GM19467 (cell line): Measurements from ENCODE around the gene PRND.
"Not testable (repeated sequence)": the region's sequence is repeated elsewhere in the genome, so short reads cannot be mapped to it uniquely, and the experiment has no call there.

Source experiments
- ATAC-seq: cut with Tn5 transposase; IDR thresholded peaks from one replicate; pipeline ENCODE4 v1.9.1; 2021; ENCODE audit warnings: mild to moderate bottlenecking, moderate library complexity; ENCODE audit not compliant: unreplicated experiment

The PRND gene

DNA sequence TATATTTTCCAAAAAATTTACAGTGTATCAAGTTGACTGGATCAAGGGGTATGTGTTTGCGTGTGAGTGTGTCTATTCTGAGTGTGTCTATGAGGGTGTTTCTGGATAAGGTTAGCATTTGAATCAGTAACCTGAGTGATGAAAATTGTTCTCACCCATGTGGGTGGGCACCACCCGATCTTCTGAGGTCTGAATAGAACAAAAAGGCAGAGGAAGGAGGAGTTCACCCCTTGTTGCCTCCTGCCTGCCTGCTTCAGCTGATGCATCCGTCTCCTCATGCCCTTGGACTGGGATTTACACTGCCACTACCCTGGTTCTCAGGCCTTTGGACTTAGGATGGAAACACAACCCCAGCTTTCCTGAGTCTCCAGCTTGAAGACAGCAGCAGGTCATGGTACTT is 13.7 kb upstream of the PRND start:
- no peak for ATAC-seq

DNA sequence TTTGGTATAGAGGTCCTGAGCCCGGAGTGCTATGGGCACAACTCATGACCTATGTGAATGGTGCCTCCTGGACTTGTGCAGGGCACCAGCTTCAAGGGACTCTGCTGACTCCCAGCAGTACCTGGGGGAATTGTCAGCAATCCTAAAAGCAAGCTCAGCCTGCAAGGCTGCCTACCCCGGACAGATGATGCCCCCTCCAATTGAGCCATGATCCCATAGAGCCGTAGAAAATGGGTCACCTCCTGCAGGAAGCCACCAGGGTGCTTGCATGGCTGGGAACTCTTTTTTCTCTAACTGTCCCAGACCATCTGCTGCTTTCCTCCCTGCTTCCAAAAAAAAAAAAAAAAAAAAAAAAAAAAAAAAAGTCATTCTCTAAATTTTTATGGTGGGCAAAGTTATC is 12.9 kb upstream of the PRND start:
- no peak for ATAC-seq

DNA sequence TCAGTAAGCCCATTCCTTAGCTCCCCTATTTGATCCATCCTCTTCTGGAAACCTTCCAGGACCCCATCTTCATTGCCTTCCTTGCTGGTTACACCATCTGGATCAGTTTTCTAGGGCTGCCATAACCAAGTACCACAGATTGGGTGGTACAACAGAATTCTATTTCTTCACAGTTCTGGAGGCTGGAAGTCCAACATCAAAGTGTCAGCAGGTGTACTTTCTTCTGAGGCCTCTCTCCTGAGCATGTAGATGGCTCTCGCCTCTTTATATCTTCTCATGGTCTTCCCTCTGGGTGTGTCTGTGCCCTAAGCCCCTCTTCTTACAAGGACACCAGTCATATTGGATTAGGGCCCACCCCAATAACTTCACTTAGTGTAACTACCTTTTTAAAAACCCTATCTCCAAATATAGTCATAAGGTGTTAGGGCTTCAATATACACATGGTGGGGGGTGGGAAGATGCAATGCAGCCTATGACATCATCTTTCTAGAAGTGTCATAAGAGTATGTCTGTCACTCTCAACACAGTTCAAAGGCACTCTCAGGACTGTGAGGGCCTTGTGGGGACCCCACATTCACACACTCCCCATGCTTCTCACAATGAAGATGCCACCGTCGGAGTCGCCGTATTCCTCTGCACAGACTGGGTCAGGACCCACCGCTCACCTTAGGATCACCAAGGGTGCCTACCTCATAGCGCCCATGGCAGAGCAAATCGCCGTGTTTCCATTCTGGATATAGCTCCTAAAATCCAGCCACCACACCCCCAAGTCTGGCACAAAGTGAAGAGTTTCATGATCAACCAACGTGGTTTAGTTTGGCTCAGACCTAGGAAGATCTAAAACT is 12.2 kb upstream of the PRND start:
- ATAC-seq = no peak

DNA sequence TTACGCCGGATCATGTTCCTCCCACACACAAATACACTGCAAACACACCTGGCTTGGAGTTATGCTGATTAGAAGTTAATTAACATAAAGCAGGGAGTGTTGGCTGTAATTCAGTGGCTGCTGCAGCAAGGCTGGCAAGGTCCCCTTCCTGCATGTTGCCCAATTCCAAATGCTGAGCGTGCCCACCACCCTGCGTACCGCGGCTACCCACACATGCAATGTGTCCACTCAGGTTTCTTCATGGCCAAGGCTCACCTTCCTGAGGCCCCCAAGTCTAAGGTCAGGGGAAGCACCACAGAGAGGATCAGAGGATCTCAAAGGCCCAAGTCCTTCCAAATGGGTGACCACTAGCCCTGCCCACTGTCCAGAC is 11.6 kb upstream of the PRND start:
- no peak for ATAC-seq

DNA sequence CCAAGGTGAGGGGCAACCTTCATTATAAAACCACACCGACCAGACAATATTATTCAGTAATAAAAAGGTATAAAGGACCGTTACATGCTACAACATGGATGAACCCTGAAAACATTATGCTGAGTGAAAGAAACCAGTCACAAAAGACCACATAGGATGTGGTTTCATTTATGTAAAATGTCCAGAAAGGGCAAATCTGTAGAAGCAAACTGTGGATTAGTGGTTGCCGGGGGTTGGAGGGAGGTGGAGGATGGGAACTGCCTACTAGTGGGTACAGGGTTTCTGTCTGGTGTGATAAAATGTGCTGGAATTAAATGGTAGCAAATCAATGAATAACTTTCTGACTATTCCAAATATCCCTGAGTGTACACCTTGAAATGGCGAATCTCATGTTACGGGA is 10.2 kb upstream of the PRND start:
- ATAC-seq = no peak

DNA sequence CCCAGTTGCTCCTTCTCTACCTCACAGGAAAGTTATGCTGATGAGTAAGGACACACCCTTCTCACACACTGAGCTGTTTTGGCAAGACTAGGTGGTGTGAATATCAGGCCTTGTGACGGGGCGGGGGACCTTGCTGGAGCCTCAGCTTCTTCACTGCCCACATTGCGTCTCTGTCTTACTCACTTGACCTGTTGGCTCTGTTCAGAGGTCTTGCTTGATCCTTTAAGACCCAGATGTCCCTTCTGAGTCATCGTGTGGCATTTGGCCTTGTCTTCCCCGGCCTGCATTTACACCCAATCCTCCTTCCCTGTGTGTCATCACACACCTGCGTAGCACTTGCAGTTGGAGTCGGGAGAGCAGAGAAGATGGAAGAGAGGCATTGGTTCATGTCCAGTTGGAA is 8.3 kb upstream of the PRND start:
- no peak for ATAC-seq

DNA sequence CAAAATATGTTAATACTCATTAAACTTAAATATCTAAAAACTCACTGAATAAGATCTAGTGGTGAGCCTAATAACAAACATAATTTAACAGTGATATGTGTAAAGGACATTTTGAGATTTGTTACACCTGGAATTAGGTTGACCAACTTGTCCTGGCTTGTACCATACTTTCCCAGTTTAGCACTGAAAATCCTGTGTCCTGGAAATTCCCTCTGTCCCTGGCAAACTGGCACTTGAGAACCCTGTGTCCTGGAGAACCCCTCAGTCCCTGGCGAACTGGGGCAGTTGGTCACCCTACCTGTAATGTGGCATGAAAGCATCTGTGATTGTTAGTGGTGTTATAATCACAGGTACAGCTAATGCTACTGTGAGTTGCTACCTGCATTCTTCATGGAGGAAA is 6.9 kb upstream of the PRND start:
- no peak for ATAC-seq

DNA sequence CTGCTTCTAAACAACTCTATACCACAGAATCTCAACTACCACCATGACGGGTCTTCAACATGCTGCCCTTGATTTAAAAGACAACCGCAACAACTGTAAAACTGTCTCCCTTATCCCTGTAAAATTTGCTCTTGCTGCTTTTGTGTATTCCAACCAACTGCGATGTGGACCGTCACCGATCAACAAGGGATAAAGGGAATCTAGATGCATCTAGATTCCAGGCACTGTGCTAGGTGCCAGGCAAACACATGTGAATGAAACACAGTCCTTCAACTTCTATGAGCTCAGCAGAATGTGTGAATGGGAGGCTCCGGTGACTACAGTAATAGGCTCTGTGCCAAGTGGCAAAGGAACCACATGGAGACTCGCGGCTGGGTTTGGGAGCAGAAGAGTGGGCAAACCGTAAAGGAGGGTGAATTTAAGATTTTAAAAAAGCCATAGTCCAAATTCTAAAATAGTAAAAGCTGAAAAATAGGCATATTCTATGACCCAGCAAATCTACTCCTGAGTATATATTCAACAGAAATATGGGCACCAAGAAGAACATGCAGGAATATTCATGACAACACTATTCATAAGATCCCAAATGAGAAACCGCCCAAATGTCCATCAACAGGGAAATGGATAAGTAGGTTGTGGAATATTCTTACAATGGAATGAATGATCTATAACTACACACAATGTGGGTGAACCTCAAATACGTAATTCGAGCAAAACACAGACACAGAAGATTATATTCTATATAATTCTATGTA is 3.7 kb upstream of the PRND start:
- ATAC-seq = no peak

DNA sequence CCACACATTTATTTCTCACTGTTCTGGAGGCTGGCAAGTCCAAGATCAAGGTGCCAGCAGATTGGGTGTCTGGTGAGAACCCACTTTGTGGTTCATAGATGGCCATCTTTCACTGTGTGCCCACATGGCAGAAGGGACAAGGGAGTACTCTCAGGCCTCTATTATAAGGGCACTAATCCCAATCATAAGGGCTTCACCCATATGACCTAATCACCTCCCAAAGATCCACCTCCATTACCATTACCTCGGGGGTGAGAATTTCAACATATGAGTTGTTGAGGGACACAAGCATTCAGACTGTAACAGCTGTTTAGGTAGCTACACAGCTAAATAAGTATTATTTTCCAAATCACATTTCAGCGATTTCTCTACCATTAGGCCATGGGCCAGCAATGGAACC is 2.5 kb upstream of the PRND start:
- ATAC-seq = no peak

DNA sequence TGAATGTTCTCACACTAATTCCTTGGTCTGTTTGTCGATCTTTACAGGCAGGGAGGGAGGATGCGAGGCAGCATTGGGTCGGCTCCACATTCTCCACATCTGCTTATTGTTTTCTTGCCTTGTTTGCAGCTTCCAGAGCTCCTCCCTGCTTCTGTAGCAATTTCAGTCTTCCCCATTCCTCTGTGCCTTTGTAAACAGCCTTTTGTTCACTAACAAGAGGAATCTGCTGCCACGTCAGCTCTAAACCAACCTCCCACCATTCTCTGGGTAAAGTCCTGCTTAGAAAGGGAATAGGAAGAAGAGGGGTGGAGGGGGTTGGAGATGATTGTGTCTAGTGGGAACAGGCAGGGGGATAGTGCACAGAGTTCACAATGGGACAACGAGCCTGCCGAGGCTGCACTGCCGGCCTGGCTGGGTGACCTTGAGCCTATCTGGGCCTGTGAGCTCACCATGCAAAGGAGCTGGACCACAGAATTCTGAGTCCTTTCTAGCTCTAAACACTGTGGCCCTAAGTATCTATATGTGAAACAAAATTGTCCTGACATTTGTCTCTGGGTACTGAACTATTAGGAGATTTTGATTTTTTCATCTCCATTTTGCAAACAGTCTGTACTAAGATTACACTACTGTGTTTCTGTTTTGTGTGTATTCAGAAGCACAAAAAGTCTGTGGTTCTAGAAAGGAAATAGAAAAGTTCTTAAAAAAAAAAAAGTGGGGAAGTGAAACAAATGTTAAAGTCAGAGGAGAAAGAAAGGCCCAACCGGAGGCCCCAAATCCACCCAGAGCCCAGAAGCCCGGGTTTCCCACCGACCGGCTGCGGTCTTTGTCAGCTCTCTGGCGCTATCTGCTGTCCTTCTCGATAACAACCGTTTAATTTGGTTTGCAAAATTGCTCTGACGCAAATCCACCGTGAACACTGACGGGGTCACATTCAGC is 1.4 kb upstream of the PRND start:
- peak; percentile 92 for ATAC-seq

DNA sequence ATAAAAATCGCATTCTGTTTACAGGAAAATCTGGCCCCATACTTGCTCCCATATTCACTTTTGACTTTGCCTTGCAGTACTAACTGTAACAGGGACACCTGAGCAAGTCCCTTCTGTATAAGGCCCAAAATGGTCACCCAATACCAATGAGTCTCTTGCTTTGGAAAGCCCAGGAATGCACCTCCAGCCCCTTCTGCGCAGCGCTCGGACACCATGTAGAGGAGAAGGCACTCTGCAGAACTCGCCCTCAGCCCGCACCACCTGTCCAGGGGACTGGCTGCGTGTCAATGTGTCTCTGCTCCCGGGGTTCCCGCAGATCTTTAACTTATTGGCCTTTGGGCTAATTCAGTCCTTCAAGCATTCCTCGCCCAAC is 746 bp upstream of the PRND start:
- peak; percentile 6 for ATAC-seq

DNA sequence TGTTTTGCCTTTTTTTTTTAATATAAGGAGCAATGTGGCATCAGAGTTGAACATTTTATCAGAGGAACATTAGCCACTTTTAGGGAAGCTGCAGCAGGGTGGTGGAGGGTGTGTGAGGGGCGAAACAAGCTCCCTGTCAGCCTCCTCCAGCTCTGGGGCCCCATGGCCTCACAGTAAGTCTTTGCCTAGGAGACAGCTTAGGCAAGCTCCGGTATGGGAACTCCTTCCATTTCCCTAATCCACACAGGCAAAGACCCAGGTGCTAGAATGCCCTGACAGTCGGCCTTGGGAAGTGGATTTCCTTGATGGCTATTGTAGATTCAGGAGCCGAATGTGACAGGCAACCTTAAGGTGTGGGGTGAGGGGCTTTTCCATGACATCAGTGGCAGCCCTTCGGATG is 862 bp downstream of the PRND start:
- ATAC-seq = no peak

DNA sequence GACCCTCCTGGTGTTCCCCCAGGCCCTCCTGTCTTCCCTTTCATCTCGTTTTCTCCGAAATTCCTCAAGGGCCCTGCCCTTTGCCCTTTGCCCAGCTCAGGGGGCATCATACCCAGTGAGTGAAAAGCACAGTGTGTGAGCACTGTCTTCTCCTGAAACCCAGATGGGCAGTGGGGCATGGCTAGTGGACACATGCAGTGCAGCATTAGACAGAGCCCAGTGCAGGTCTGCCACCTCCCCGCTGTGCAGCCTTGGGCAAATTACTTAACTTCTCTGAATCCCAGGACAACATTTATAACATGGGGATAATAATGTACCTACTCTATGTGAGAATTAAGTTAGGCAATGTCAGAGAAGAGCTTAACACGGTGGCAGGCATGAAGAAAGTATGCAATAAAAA is 1.3 kb downstream of the PRND start:
- ATAC-seq = no peak

DNA sequence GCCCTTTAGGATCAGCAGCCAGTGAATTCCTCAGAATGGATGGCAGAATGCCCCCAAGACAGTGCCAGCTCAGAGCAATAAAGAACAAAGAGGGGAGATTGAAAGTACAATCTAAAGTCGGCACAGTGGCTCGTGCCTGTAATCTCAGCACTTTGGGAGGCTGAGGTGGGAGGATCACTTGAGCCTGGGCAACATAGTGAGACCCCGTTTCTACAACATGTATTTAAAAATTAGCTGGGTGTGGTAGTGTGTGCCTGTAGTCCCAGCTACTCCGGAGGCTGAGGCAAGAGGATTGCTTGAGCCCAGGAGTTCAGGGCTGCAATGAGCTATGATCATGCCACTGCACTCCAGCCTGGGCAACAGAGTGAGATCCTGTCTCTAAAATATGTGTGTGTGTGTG is 1.8 kb downstream of the PRND start:
- ATAC-seq = not testable (repeated sequence)

DNA sequence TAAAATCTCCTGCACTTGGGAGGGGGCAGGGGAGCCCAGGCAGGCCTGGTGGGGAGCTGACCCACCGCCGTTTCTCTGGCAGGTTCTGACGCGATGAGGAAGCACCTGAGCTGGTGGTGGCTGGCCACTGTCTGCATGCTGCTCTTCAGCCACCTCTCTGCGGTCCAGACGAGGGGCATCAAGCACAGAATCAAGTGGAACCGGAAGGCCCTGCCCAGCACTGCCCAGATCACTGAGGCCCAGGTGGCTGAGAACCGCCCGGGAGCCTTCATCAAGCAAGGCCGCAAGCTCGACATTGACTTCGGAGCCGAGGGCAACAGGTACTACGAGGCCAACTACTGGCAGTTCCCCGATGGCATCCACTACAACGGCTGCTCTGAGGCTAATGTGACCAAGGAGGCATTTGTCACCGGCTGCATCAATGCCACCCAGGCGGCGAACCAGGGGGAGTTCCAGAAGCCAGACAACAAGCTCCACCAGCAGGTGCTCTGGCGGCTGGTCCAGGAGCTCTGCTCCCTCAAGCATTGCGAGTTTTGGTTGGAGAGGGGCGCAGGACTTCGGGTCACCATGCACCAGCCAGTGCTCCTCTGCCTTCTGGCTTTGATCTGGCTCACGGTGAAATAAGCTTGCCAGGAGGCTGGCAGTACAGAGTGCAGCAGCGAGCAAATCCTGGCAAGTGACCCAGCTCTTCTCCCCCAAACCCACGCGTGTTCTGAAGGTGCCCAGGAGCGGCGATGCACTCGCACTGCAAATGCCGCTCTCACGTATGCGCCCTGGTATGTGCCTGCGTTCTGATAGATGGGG is 3.0 kb downstream of the PRND start:
- ATAC-seq = no peak

DNA sequence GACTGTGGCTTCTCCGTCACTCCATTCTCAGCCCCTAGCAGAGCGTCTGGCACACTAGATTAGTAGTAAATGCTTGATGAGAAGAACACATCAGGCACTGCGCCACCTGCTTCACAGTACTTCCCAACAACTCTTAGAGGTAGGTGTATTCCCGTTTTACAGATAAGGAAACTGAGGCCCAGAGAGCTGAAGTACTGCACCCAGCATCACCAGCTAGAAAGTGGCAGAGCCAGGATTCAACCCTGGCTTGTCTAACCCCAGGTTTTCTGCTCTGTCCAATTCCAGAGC is 3.5 kb downstream of the PRND start:
- no peak for ATAC-seq

DNA sequence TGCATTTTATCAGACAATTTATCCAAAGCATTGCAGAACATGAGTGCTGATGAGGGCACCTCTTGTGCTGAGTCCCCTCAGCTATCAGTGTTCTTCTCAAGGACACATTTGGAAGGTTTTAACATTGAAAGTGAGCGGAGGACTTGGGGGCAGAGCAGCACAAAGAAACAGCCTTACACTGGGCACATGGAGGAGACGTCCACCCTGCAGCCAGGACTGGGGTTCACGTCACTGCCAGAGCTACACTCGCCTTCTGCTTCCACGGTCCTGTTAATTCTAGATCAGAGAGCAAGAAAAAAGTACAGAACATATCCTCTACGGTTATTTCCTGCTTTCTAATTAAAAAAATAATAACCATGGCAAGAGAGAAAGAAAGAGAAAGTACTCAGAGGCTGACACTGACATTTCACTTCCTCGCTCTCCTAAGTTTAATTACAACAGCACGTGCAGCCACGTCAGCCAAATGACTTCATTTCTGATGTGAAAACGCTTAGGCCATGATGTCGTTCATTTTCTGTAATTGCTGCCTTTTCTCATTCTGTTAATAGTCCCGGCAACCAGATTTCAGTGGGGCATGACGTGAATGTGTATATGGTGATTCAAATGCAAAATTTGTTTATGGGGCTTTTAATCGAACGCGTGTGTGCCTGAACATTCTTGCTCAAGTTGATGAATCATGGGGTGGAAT is 5.1 kb downstream of the PRND start:
- no peak for ATAC-seq

DNA sequence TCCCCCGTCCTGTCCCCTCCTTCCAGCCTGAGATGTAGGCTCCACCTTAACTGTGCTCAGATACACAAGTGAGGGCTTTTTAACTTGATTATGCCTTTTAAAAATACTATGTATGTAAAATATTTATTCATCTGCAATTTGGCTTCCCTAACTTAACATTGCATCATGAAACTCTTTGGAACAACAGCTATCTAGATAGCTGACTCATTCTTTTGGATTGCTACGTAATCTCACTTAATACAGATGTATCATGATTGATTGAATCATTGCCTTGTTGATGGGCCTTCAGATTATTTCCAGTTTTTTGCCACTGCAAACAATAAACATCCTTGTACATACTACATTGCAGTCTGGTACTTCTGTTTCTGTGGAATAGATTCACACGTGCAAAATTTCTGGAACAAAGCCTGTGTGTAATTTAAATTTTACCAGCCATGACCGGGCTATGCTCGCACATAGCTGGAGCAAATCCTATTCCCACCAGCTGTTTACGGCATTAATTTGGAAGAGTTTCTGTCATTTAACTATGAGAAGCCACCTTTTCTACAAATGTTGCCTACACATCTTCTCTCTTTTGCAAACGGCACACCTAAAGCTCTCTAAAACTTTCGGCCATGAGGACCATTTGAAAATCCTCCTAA is 6.5 kb downstream of the PRND start:
- ATAC-seq = no peak

DNA sequence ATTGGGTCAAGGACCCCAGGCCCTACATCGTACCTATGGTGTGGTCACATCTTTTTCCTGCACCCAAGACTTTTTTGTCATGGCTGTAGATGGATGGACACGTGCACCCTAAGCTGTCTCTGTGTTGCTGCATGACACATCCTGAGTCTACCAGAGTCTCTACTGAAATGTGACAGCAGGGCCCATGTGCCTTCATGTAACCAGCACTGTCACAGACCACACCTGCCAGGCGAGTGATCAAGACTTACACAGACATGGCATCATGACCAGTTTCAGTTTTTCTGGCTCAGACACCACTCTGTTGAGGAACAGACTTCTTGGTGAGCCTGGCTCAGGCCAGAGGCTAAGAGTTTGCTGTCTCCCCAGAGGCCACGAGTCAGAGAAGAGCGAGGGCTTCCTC is 7.6 kb downstream of the PRND start:
- no peak for ATAC-seq

DNA sequence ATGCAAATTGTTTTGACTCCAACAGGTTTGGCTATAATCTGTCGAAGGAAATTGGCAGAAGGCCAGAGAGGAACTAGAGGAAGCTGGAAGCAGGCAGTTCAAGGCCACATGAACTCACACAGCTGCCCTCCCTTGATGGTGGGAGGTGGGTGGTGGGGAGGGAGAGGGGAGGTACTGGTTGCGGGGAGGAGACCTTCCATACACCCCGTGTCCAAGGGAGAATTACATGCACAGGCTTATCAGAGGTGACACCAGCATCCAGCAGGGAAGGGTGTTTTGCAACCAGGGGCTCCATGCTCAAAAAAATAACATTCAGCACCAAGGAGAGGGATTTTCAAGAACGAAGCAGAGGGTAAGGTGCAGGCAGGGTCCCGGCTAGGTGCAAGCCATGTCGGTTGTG is 9.1 kb downstream of the PRND start:
- no peak for ATAC-seq
